NCI-H1417 (cell line): ENCODE measurements around the gene NFKBIE.
A peak's percentile ranks its signal among the peaks of the same experiment; 100 is the strongest.

ENCODE experiments used
- DNase-seq, 3 experiments: peaks; one replicate each; lab custom pipeline; 2025; lab: John Stamatoyannopoulos, UW

The NFKBIE gene

DNA sequence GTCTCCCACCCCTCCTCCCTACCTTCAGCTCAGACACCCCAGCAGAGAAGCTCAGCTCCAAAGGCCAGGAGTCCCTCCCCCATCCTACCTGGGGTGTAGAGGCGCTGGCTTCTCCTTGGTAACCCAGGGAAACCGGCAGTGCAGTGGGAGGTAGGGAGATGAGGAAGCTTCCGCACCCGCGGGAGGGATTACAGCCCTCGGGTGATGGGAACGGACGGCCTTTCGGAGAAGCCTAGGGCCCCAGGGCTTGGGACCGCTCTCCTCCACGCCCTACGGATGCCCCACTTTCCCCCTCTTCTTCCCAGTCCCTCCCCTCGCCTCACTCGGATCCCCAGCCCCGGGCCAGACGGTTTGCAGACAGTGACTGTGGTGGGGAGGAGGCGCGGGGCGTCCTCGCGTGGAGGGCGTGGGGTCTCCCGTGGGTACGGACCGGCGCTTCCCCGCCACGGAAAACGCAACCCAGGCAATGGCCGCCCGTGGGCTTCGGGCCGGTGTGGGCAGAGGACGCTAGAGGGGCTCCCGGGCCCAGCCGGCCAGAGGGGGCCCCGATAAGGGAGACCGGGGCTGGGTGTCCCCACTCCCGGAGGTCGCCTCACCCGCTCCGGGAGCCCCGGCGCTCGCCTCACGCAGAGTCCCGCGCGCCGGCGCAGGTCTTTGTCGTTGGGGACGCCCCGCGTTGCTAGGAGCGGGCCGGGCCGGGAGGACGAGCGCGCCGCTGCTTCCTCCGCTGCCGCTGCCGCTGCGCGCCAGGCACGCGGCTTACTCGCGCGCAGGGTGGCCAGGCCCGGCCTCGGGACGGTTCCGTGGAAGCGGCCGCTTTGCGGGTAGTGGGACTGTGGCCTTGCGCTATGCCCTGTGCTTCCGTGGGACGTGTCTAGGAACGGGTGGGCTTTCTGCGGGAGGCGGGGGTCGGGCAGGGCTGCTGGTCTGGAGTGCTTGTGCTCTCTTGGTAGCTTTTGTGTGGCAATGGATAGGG lies 32.0 kb upstream of the NFKBIE start:
- DNase-seq = peak; percentile 38 to 77 (median 75)

DNA sequence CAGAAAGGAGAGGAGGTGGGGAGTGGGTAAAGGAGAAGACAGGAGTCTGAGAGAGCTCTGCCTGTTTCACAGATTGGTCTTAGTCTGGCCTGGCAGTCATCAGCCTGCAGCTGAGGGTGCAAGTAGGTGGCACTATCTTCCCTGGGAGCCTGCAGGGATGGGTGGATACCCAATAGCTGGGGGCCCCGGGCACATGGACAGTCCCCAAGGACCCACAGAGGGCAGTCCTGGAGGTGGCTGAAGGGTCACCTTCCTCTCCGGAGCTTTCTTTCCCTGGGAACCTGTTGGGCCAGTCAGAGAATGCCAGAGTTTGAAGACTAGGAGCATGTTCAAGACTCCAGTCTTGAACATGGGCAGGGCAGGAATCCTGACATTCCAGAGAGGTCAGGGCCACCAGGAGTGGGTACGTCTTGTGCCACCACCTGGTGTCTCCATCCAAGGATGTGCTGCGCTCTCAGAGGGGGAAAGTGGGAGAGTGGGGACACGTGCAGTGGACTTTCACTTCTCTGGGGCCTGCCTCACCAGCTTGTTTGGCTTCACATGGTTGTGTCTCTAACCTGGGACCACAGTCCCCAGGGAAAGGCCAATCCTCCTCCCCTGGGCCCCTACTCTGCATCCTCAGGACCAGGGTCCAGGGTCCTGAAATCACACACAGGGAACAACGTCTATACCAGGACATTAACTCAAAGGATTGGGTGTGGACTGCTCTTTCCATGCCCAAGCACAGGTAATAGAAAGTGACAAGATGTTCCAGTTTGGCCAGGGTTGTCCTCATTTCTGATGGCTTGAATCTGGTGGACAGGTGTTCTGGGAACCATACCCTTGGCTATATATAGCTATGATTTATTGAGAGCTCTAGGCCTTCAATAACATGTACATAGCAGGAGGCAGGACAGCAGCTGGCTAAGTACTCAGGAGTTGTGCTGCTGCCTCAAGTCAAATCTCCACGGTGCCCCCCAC lies 29.8 kb upstream of the NFKBIE start:
- DNase-seq = no peak

DNA sequence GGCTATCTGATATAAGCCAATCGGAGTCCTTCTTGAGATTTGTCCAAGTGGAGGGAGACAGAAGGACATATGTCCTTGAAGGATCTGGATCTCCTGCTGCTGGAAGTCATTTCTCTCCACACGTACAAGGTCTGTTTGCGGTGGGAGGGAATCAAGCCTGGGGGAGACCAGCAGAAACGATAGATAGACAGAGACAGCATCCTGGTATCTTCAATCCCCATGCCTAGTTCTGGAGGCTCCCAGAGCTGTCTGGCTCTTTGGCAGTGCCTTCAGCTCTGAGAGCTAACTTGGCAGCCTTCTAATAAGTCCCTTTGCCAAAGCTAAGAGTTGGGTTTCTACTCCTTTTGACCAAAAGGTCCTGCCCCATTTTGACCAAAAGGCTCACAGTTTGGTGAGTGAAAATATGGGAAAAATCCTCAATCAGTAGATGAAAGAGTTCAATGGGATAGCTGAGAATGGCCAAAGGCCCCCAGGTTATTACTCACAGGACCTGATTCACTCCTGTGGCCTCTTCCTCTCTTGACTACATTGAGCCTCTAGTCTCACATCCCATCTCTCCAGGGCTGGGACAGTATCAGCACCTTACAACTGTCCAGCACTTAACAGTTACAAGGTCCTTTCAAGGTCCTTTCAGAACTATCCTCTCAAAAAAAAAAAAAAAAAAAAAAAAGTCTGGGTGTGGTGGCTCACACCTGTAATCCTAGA lies 27.5 kb upstream of the NFKBIE start:
- no peak for DNase-seq

DNA sequence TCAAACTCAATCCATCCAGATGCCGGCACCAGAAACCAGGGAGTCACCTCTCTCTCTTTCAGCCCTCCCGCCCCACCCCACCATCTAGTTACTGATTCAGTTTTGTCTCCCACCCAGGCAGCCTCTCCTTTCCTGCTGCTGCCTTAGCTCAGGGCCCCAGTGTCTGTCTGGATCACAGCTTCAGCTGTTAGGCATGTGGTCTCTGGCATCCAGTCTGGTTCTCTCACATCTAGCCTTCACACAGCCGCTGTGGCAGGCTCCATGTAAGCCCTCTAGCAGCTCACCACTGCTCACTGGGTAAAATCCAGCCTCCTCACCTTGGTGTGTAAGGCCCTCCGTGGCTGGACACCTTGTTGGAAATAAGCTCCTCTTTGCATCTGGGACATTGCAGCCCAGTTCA lies 26.5 kb upstream of the NFKBIE start:
- no peak for DNase-seq

DNA sequence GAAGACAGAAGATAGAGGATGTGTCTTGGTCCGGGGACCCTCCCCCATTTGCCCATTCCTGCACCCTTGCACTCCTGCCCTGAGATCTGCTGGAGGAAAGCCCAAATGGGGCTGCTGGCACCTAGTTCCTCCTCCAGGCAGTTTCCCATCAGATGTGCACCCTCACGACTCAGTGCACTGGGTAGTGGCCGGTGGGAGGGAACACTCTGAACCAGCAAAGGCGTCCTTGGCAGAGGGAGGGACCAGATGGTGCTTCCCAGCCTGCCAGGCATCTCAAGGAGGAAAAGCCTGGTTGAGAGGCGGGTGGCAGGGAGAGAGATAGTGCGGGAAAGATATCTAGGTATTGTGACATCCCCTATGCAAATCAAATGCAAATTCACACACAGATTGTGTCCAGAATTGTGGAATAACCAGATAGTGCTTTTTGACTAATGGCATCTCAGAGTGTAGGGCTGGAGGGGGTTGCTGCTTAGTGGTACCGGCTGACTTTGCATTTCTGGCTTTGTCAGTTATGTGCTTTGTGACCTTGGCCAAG lies 24.4 kb upstream of the NFKBIE start:
- no peak for DNase-seq

DNA sequence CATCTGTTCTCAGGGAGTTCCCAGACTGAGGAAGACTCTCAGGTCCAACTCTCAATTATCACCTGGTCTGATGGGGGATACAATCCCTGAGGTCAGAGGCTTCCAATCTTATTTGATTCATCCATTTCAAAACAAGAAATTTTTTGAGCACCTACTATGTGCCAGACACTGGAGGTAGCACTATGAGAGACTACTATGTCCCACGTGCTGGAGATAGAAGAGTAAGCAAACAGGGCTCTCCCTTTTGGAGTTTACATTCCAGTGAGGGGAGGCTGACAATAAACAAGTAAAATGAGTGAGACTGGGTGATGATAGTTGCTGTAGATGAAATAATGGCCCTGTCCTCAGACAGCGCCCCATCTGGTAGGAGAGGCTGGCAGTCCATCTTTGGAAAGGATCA lies 21.4 kb upstream of the NFKBIE start:
- DNase-seq = no peak

DNA sequence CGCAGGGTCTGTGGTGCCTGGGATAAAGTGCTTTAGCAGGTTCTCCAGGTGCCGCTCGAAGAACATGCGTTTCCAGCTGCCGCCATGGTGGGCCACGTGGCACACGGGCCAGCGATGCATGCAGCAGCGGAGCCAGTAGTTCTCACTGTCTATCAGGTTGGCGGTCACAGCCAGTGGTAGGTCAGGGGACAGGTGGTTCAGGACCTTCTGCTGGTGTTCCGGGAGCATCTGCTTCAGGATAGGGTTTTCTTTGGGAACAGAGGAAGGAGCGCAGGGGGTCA lies 20.9 kb upstream of the NFKBIE start:
- DNase-seq = no peak

DNA sequence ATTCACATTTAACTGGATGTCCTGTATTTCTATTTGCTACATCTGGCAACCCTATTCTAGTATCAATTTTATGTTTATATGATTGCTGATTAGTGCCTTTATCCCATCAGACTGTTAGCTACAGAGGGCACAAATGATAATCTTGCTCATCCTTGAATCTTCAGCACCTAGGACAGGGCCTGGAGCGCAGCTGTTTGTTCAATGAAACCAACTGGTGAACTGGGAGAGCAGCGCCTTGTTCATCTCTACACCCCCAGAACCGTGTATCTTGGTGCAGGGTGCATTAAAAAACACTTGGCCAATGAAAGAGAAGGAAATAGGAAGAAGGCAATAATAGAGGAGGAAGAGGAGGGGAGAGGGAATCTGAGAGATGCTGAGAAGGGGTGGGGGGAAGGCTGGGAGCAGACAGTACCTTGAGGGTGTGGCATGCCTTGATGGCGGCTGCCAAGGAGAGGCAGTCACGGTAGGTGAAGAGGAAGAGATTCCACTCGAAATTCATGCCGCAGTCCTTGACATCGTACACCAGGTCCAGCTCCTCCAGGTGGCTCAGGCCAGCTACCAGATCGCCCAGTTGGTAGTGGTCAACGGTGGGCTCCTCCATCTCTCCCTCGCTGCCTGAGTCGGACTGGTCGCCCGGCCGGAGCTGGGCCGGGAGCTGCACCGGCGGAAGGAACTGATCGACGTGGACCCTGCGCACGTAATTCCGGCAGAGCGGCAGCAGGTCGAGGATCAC lies 20.4 kb upstream of the NFKBIE start:
- no peak for DNase-seq

DNA sequence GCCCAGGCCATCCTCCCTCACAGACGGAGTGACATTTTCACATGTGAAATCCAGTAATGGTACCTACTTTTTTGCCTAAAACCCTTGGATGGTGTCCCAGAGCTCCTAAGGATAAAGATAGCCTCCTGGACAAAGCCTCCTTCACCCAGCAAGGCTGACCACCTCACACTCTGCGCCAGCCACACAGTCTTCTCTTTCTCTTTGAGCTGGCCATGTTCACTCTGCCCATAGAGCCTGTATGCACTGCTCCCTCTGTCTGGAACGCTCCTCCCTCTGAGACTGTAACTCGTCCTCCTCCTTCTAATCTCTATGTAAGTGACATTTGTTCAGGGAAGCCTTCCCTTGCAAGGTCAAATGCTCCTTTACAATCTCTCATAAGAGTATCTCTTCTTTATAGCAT lies 19.5 kb upstream of the NFKBIE start:
- no peak for DNase-seq

DNA sequence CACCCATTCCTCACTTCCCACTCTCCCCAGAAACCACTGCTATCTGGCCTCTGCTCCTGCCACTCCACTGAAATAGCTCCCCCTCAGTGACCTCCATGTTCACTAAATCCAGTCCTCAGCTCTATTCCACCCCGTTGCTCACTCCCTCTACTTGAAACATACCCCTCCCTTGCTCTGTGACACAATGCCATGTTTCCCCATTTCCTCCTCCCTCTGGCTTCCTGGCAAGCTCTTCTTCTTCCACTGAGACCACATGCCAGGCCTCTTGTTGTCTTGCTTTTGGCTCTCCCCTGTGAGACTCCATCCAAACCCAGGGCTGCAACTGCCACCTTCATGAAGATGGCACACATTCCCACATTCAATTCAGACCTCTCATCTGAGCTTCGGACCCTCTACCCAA lies 18.8 kb upstream of the NFKBIE start:
- no peak for DNase-seq

DNA sequence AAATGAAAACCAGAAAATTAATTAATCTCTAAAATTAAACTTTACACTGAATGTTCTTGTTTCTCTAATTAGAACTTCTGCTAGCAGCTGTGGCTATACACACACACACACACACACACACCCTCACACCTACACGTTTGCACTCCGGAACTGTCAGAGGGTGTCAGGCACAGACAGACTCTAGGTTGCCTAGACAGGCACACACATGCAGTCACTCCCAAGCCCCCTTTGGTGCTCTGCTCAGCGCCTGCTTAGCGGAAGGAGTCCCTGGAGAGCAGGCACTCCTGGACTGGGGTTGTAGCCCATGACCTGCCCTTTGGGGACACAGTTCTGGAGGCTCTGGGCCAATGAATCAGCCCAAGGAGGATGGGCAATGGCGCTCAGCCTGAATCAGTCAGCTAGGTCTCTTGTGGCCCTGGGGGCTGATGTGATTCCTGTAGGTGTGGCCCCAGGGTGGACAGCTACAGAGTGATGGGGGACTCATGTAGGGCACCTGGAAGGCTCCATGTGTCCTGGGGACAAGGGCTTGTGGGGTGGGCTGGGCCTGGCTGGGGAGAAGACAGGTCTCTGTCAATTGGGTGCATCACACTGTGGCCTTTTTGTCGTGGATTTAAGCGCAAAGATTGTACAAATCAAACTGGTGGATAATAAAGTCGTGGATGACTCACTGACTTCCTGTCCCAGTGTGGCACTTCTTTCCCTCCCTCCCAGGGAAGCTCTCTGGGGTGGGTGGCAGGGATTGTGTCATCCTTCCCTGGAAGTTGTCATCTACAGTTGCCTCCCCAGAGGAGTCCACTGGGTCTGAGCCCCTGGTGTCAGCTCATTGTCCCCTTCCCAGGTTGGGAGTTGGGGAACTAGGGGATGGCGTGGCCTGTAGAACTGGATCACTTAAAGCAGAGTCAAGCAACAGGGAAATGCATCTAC lies 13.7 kb upstream of the NFKBIE start:
- DNase-seq = no peak

DNA sequence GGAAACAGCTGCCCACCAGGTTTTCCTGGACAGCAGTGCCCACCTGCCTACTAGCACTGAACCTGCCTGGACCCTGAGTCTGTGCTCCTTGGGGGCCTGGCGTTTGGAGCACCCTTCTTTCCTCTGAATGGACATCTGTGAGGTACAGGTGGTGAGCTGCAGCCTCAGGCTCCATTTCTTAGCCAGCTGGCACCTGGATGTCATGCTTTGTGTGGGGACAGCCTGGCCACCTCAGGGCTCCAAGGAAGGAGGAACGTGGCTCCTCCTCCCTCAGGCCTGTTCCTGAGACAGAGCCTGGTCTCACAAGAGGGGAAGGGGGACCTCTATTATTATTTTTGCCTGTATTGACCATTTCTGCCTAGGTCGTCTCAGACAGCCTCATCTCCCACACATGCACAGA lies 13.0 kb upstream of the NFKBIE start:
- DNase-seq = no peak

DNA sequence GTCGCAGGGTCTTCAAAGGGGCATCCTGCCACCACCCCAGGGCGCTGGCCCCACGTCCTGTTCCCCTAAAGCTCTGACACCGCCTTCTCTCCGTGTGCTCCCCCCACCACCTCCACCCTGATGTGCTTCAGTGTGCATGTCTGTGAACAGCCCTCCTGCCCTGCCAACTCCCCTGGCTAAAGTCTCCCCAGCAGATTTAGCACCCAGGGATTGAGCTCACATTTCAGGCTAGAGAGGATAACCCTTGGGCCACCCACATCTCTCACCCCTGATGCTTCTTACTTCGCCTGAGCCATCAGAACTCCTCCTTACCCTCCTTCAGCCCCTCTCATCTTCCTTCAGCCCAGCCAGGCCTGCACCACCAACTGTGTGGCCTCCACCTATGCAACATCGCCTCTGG lies 12.4 kb upstream of the NFKBIE start:
- no peak for DNase-seq

DNA sequence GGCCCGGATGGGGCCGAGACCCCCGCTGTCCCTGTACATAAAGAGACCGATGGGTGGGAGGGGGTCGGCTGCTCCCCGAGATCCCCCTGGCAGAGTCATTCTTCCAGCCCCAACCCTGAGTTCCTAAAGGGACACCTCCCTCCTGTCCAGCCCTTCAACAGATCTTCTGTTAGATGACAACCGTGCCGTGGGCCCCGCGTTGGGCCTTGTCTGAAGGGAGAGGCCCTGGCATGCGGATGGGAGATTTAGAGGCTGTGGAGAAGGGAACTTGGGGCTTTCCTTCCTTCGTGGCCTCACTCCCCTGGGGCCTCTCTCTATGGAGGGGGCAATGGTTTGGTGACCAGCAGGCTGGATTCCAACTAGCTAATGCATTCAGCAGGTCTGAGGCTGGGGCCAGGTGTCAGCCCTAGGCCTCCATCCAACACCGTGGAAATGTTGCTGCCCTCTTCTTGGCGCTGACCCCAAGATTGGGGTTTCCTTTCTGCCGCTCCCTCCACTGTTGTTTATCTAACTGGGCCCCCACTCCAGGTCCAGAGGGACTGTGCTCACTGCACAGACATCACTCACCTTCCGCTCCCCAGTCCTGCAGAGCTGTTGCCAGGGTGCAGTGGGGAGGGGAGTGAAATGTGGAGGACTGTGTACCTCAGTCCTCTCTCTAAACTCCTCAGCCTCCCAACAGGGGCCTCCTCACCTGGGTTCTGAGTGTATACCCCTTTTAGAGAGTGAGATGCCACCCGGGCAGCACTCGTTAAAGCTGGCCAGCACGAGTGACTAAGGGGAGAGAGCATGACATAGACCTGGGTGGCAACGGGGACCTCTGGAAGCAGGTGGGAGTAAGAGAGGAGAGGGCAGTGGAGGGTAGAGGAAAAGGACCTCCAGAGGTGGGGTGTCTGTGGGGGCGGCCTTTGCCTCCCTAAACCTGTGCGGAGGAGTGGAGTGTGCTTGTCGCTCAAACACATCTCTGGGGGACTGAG lies 11.6 kb upstream of the NFKBIE start:
- DNase-seq = no peak

DNA sequence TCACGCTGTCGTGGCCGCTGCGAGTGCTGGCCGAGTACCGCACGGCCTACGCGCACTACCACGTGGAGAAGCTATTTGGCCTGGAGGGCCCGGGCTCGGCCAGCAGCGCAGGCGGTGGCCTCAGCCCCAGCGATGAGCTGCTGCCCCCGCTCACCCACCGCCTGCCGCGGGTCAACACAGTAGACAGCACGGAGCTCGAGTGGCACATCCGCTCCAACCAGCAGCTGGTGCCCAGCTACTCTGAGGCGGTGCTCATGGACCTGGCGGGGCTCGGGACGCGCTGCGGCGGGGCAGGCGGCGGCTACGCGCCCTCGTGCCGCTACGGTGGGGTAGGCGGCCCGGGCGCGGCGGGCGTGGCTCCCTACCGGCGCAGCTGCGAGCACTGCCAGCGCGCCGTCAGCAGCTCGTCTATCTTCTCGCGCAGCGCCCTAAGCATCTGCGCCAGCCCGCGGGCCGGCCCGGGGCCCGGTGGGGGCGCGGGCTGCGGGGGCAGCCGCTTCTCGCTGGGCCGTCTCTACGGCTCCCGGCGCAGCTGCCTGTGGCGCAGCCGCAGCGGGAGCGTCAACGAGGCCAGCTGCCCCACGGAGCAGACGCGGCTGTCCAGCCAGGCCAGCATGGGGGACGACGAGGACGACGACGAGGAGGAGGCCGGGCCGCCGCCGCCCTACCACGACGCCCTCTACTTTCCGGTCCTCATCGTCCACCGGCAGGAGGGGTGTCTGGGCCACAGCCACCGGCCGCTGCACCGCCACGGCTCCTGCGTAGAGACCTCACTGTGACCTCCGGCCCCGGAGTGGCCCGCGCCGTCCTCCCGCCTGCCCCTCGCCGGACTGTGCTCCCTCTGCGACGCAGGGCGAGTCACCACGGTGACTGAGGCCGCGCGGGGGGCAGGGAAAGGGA lies 10.6 kb upstream of the NFKBIE start:
- DNase-seq = no peak

DNA sequence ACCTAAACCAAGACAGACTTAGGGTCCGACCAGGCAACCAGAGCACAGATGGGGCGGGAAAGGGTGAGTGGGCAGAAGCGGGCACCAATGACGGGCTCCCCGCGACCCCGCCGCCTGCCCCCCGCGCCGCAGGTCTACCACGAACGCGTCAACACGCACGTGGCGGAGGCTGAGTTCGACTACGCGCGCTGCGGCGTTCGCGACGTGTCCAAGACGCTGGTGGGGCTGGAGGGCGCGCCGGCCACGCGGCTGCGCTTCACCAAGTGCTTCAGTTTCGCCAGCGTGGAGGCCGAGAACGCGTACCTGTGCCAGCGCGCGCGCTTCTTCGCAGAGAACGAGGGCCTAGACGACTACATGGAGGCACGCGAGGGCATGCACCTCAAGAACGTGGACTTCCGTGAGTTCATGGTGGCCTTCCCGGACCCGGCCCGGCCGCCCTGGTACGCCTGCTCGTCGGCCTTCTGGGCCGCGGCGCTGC lies 10.0 kb upstream of the NFKBIE start:
- DNase-seq = no peak

DNA sequence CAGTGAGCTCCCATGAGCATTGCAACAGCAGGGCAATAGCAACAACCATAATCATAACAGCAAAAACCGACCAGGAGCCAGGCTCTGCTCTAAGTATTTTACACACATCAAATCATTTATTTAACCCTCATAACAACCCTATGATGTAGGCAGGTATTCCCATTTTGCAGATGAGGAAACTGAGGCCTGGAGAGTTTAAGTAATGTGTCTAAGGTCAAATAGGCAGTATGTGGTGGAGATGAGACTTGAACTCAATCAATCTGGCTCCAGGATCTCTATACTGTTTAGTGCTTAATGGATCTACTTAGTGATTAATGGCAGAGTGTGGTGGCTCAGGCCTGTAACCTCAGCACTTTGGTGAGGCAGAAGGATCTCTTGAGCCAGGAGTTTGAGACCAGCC lies 8.3 kb upstream of the NFKBIE start:
- no peak for DNase-seq

DNA sequence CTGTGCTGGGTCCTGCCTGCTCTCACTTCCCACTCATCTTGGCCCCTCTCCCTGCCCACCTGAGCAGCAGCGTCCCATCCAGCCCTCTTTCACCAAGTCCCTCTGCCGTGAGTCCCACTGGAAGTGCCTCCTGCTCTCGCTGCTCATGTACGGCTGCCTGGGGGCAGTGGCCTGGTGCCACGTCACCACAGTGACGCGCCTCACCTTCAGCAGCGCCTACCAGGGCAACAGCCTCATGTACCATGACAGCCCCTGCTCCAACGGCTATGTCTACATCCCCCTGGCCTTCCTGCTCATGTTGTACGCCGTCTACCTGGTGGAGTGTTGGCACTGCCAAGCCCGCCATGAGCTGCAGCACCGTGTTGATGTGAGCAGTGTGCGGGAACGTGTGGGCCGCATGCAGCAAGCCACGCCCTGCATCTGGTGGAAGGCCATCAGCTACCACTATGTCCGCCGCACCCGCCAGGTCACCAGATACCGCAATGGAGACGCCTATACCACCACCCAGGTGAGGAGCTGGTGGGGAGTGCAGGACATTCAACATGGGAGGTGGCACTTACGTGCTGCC lies 7.7 kb upstream of the NFKBIE start:
- DNase-seq = no peak
